HG02973 (cell line): Measurements from ENCODE around the gene ME3.
"Not testable (repeated sequence)": the region's sequence is repeated elsewhere in the genome, so short reads cannot be mapped to it uniquely, and the experiment has no call there.

Experiments
- ATAC-seq: cut with Tn5 transposase; IDR thresholded peaks from one replicate; pipeline ENCODE4 v1.9.1; 2021; ENCODE audit warnings: moderate library complexity; ENCODE audit not compliant: unreplicated experiment

ME3 gene

GRCh38 chr11:86666193-86666592 is 6.2 kb downstream of the ME3 start:
- ATAC-seq, result no peak

DNA sequence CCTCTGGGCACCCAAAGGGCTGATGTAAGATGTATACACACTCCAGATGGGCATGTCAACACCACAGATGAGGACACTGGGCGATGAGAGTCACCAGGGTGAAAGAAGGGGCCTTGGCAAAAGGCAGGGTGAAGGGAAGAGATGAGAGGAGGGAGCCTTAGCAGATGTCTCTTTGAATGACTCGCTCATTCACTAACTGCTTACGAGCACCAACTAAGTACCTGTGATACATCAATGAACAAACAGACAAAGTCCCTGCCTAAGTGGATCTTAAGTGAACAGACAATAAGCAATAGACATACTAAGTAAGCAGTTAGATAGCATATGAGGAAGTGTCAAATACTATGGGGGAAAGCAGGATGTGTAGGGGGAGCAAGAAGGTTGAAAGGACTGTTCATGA is 7.5 kb downstream of the ME3 start:
- no peak for ATAC-seq

DNA sequence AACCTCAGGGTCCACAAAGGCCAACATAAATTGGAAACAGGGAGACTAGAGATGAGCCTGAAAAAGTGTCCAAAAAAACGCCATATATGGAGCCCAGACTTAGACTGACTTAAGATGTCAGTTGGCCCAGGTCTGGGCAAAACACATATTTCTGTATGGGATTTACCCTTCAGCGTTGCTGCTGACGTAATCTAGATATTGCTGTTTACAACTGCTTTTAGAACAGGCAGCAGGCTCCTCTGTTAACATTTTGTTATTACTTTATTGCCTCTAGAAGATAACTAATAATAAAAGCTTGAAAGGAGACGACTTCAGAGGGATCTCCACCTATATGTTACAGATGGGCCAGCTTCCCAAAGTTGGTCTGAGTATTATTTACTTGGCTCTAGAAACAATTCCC is 8.7 kb downstream of the ME3 start:
- ATAC-seq, result no peak

DNA sequence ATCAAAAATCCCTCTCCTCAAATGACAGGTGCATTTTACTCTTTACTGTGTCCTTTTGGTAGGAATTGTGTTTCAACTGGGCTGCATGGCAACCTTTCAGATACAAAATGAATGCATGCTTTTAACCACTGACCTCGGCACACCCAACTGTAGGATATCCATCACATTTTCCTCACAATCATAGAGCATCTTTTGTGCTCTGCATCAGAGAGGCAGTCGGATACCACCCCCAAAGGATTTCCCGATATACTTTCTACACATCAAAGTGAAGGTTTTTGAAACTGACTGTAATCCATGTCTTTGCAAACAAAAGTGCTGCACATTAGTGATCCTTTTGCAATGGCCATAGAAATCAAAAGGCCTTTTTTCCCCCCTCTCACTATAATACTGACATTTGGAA is 9.1 kb downstream of the ME3 start:
- no peak for ATAC-seq

GRCh38 chr11:86660736-86661135 is 11.7 kb downstream of the ME3 start:
- no peak for ATAC-seq

DNA sequence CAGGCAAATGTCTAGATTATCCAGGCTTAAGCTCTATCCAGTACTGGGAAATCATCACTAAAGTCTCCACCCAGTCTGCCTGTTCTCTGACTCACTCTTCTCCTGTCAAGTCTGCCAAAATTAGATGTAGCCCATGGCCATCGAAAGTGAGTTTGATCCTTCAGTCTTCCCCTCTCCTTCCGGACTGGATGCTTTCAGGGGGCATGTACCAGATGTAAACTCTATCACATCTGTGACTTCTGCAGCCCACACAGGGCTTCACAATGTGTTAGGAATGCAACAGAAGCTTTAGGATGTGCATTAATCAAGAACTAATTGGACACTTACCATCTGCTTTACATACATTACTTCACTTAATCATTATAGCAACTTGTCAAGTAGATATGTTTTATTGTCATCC is 12.3 kb downstream of the ME3 start:
- ATAC-seq, result no peak

GRCh38 chr11:86658534-86658933 is 13.9 kb downstream of the ME3 start:
- ATAC-seq, result no peak

DNA sequence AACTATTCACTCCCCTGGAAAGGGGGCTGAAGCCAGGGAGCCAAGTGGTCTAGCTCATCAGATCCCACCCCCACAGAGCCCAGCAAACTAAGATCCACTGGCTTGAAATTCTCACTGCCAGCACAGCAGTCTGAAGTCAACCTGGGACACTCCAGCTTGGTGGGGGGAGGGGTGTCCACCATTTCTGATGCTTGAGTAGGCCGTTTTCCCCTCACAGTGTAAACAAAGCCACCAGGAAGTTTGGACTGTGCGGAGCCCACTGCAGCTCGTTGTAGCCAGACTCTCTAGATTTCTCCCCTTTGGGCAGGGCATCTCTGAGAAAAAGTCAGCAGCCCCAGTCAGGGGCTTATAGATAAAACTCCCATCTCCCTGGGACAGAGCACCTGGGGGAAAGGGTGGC is 27.2 kb downstream of the ME3 start:
- not testable (repeated sequence) for ATAC-seq

DNA sequence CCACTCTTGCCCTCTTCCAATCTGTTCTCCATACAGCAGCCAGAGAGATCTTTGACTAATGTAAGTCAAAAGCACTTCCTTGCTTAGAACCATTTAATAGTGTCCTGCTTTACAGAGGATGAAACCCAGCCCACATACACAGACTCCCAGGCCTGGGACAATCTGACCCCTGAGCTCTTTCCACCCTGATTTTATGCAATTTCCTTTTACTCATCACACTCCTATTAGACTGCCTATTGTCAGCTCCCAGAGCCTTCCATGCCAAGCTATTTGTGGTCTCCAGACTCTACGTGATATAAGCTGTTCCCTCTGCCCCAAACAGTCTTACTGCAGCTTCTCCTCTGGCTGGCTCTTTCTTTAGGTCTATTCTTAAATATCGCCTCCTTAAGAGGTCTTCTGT is 28.1 kb downstream of the ME3 start:
- no peak for ATAC-seq

DNA sequence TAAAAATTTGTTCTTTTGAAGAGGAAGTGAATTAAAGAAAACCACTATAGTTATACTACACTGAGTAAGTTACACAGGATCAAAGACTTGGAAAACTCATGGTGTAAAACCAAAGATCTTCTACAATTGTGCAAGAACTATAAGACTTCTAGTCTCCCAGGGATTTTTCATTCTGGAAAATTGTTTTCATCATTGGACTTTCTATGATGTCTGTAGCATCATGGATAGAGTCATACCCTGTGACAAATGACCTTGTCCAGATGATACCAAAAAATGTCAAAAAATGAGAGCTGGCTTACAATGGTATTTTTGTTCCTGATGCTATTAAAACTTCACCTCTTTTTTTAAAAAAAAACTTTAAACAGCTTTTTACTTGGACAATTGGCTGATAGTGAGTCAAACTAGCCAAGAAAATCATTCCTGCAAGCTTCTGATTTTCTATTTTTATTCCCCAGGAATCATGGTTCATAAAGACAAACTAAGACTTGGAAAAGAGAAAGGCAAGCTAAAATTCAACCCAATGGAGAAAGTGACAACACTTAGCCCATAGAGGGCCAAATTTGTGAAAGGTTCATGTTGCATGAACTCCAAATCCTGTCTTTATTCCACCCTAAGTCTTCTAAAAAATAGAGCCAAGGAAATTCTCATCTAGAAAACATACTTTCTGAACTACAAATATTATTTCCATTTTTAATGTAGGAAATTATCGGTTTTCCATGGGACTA is 30.7 kb downstream of the ME3 start:
- no peak for ATAC-seq

DNA sequence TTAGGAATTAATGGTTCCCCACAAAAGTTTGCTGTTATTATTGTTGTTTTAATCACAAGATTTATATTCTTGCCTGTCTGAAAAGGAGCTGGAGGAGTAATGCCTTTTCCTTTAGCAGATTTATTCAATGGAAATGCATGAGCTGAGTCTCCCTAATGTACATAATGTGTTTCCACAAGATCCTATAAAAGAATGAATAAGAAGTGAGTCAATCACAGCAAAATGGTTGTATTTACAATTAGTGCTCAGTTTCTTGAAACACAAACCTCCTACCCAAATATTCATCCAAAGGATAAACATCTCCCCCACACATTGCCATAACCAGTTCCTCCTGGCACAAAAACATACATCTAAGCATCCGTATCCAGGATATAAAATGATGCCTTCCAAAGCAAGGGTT is 33.3 kb downstream of the ME3 start:
- ATAC-seq, result no peak

DNA sequence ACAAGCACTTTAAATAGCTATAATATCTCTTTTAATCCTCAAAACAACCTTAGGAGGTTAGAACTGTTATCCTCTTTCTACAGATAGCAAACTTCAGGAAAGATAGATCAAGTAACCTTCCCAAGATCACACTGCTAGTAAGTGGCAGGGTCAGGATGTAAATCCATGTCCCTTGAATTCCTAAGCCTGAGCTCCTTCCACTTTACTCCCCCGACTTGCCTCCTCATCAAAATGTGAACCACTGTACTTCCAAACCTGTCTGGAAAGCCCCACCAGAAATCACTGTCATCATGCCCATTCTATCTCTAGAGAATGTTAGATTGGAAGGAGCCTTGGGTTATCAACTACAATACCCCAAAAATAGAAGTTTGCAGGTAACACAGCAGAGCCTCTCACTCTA is 33.7 kb downstream of the ME3 start:
- no peak for ATAC-seq

DNA sequence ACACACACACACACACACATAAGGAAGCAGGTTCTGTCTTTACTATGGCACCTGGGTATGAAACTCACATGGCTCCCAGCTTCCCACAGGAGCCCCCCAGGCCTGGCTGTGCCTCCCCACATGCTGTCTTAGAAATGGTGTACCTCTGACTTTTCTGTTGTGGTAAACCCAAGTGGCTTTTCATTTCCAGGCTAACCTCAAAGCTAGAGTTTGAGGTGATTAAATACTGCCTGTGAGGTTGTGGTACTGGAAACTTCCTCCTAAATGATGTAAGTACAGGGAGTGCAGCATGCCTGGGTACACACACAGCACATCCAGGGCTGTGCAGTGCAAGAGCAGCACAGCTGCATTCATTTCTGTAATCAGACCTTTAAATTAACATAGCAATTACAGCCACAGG is 34.4 kb downstream of the ME3 start:
- ATAC-seq, result no peak

DNA sequence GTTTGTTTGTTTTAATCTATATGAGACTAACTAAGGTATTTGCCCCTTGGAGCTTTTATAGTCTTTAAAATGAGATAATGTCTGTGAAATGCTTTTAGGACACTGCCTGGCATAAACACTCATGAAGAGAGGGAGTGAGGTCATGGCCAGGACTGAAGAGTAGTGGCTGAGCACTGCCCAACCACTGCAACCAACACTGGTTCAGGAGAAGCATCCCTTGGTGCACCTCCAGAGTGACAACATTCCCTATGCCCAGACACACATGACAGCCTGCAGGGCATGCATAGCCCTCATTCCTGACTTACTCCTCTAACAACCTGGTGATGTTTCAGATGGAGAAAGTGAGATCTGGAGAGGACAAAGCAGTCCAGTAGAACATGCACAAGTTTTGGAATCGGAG is 36.1 kb downstream of the ME3 start:
- no peak for ATAC-seq

DNA sequence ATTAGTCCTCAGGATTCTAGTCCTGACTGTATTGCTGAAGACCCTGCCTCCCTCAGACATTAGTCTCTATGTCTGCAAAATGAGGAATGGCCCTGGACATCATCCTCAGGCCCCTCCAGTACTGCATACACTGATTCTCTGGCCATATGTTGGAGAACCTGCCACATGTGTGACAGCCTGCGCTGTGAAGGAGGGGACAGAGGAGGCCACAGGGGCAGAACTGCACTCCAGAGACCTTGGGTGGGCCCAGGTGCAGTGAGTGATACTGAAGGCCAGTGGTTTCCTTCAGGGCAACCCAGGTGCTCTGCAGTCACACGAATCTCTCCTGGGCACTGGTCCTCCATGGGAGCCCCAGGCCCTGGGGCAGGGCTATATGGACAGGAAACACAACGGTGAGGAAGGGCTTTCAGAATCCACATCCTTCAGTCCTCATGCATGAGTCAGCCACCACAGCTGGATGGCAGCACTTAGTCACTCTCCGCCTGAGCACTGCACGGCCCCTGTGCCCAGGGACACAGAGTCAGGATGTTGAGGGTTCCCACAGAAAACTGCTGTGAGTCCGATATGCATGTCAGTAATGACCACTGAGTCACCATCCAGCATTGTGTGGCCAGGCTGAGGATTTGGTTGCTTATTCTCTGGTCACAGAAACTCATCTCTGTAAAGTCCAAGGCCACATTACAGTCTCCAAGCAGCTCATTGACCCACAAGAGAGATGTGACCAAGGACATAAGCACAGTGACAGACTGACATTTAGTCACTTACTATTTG is 39.7 kb downstream of the ME3 start:
- ATAC-seq, result no peak

DNA sequence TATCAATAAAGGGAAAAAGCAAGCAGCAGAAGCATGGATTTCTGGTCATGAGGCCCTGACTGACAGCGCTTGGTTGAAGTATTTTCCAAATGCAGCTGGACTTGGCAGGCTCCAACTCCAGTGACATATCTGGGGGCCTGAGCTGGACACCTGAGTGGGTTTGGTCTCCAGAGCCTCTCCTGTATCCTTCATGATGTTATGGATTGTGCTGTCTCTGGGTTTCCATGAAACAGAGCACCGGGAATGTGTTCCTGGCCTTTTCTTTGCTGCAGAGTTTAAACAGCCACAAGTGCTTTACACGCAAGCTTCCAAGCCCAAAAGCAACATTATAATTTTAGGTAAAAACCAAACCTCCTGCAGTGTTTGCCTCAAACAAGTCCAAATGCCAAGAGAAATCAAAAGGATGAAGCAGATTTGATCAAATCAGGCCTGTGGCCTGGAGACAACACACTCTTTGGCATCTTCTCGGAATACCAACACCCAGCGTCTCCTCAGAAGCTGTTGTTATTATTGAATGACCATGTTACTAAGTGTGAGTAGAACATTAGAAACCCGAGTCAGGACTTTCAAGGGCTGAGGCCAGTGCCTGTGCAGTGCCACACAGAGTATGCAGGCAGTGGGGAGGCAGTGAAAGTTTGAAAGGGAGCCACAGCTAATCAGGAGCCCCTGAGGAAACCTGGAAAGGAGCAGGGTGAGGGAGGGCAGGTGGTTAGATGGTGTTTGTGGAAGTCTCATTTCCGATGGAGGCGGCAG is 42.0 kb downstream of the ME3 start:
- no peak for ATAC-seq

DNA sequence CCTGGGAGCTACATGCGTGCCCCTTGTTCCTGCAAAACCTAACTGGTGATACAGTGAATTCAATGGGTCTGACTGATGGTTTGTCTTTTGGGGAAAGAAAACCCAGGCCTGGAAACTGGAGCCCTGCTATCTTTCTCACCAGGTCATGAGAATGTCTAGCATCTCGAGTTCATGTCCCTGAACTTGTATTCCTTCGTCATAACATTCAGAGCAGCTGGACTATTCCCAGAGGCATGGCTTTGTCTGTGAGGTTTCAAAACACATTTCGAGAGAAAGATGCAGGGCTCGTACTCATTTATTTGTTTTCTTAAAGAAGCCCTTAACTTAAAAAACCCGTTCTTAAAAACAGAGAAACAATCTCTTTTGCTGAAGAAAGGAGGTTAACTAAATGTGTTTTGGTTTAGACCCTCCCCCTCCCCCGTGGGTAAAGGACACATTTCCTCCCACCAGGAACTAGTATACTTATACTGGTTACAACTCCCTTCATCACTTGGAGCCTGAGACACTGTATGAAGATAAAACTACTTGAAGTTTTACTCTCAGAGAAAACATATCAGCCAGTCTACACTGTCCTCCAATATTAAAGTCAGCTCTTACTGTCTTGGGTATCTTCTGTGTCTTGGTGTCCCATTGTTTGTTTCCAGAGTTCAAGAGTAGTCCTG is 43.2 kb downstream of the ME3 start:
- no peak for ATAC-seq

- no peak for ATAC-seq
These were observed 44.5 kb downstream of the ME3 start for GRCh38 chr11:86627776-86628455.

GRCh38 chr11:86625981-86626380 is 46.4 kb downstream of the ME3 start:
- no peak for ATAC-seq

GRCh38 chr11:86625544-86625943 is 46.9 kb downstream of the ME3 start:
- peak; percentile 74 for ATAC-seq

DNA sequence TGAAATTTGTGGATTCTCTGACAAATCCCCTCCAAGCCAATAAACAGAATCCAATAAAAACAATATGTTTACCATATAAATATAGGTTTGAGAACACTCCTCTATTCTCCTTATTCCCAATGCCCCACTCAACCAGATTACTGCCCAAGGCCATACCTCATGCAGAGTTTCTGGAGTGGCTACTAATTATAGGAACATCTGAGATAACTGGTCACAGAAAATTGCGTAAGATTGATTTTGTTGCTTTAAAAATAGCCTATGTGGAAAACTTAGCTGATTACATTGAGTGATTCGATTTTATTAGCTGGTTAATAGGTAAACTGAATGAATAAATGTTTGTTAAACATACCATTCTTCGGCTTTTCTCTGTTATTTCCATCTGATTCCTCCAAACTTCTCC is 48.0 kb downstream of the ME3 start:
- no peak for ATAC-seq
